RKO (cell line): ENCODE measurements around the gene LRCH2.
A peak's percentile ranks its signal among the peaks of the same experiment; 100 is the strongest.
"Not testable (repeated sequence)": the region's sequence is repeated elsewhere in the genome, so short reads cannot be mapped to it uniquely, and the experiment has no call there.

Experiments
- DNase-seq: peaks from one replicate; pipeline ENCODE4 v3.0.0-alpha.2; 2016; ENCODE audit warnings: low spot score

Gene LRCH2, protein sequence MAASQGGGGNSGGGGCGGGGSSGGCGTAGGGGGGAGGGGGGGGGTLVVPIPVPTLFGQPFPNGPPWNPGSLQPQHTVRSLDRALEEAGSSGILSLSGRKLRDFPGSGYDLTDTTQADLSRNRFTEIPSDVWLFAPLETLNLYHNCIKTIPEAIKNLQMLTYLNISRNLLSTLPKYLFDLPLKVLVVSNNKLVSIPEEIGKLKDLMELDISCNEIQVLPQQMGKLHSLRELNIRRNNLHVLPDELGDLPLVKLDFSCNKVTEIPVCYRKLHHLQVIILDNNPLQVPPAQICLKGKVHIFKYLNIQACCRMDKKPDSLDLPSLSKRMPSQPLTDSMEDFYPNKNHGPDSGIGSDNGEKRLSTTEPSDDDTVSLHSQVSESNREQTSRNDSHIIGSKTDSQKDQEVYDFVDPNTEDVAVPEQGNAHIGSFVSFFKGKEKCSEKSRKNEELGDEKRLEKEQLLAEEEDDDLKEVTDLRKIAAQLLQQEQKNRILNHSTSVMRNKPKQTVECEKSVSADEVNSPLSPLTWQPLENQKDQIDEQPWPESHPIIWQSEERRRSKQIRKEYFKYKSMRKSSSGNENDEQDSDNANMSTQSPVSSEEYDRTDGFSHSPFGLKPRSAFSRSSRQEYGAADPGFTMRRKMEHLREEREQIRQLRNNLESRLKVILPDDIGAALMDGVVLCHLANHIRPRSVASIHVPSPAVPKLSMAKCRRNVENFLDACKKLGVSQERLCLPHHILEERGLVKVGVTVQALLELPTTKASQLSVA

DNA sequence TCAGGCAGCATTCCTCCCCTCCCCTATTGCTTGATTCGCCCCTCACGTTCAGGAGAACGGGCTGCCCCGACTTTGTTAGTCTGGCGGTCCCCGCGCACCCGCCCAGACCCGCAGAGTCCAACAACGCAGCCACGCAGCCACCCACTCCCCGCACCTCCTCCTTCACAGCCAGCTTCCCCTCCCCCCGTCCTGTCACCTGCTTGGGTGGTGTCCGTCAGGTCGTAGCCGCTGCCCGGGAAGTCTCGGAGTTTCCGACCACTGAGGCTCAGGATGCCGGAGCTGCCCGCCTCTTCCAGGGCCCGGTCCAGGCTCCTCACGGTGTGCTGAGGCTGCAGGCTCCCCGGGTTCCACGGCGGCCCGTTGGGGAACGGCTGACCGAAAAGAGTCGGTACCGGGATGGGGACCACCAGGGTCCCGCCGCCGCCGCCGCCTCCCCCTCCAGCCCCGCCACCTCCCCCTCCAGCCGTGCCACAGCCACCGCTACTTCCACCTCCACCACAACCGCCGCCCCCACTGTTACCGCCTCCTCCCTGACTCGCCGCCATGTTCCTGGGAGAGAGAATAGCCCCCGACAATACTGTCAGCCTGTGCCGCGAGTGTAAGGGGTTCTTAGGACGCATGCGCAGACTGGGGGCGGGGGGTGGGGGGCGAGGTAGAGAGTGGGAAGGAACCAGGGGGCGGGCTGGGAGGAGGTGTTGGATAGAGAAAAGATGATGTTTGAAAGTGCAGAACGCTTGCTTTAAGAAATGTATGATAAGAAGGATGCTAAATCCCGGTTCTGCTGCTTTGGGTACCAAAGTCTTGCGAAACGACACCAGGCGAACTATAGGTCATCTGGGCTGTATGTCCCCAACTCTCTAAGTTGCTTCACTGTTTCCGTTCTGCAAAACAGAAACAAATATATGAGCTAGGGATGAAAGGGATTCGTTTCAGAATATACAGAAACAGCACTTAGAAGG lies at the start of gene LRCH2:
Gene LRCH2 (minus strand): TSS at position 600 of the 959 bp plus-strand sequence. CDS start 55 bp downstream, at position 545.
- no peak for DNase-seq

DNA sequence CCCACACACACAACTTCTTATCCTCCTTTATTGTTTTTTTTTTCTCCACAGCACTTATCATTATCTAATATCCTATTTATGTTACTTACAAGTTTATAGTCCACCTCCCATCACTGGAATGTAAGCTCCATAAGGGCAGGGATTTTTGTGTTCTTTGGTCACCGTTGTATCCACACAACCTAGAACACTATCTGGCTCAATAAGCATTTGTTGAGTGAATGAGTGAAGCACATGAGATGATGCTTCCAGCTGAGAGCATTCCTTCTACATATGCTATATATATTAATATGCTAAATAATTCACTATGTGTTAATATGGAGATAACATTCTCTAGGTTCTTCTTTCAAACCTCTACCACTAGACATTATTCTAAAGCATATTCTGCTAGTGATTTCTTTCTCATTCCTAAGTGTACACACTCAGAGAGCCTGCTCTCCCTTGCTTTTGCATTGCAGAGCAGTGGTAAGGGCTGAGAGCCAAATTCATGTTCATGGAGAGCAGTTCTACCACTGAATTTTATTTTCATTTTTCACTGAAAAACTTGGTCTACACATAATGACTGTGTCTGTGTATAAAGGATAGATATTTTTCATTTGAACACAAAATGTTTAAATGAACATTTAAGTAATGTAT lies 35.3 kb upstream of the LRCH2 start:
- DNase-seq = no peak

DNA sequence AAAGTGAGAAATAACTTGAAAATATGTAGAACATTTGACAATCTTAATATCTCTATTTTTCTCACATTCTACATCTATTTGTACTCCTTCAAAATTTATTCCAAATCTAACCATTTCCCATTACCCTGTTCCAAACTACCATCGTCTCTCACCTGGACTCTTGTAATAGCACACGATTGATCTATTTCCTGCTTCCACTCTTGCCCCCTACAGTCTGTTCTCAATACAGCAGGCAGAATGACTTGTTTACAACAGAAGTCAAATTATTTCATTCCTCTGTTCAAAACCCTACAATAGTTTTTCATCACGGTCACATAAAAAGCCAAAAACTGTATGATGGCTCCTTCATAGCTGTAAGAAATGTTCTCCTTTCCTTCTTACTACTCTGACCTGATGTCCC lies 34.5 kb upstream of the LRCH2 start:
- no peak for DNase-seq

DNA sequence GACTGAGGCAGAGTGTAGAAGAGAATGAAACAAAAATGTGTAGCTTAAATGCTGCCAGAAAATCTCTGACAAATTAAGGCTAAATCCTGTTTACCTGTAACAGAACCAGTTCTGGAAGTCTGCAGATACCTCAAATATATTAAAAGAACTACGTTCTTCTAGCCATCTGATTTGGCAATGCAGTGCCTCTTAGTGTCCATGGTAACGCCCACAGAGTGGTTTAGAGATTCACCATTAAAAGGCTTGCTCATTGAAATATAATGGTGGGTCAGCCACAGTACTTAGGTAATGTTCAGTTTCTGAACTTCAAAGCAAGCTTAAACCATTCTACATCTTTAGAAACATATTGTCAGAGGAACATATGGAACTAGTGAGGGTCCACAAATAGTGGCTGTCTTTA lies 32.4 kb upstream of the LRCH2 start:
- no peak for DNase-seq

DNA sequence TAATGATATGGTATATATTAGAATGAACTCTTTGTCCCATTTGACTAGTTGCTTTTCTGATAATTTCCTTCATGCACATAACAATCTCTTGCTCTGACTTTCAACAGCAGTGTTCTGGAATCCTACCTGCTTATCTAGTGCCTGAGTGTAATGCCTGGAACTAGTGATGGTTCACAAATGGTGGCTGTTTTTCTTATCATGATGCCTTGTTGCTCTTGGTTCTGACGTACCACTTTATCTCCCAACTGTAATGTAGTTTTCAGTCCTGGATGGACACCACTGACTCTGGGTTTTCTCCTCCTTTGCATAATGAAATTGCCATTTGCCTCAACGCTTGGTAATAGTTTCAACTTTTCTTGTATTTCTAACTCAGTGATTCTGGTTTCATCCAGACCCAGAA lies 30.1 kb upstream of the LRCH2 start:
- DNase-seq = no peak

DNA sequence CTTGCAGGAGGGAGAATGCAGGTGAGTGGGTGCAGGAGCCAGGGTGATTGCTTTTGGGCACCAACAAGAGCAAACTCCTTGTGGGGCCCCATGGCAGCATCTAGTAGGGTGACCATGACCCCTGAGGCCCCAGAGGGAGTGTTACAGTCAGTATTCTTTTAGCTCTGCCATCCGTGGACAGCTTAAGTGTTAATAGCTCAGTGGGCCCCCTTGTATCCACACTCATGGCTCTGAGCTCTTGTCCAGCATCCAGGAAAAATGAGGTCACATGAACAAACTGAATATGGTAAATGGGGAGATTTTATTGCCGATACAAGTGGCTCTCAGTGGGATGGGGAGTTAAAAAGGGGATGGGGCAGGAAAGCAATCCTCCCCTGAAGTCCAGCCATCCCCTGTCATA lies 27.3 kb upstream of the LRCH2 start:
- DNase-seq = no peak

DNA sequence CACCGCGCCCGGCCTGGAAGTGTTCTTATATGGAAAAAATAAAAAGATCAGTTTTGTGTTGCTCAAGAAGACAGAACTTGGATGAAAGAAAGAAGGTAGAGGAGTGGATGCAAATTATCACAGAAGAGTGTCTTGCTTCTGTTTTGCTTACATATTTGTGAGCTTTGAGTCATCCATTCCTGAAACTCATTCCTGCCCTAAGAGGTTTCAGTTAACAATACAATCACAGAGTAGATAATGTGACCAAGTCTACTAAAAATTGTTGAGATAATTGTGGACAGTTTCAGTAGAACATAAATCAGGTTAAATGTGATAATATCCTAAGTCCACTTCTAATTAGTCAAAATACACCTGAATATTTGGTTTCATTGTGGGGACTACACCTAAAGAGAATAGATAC lies 26.4 kb upstream of the LRCH2 start:
- no peak for DNase-seq

DNA sequence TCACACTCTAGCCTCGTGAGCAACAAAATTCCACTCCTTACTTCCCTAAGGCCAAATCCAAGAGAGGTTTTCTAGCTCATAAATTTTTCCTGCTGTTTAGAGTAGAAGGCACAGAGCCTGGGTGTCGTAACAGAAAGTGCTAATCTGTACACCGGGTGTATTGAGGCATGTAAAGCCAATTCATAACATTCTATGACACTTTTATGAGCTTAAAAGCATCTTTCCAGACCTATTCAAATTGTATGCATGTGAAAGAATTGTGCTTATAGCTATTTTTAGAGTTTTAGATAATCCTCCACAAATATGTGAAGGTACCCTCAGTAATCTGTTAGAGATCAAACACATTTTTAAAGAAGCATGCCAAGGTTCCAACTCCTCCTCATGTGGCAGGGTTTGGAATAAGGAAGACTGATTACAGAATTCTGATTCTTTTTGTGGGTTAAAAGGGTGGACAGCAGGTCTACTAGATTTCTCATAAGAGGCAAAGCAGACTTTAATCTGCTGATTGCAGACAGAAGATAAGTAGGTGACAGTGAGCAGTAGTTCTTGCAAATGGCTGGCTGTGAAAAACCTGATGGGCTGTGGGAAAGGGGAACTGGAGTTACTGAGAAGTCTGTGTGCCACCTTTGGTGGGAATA lies 25.5 kb upstream of the LRCH2 start:
- DNase-seq = no peak

DNA sequence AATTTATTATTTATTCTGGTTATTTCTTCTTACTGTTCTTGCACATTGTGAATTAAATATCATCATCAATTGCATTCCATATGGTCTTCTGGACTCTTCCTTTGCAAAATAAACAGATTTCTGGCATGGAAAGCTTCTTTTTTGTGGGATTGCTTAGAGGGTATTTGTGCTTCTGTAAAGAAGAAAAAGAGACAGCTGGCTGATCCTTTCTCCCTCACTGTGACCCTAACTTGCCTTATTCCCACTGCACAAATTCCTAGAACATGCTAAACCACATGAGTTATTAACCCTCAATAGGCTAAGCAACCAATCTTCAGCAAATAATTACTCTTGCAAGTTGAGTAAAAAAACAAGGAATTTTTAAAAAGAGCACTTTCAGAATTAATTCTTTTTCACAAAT lies 23.8 kb upstream of the LRCH2 start:
- no peak for DNase-seq

DNA sequence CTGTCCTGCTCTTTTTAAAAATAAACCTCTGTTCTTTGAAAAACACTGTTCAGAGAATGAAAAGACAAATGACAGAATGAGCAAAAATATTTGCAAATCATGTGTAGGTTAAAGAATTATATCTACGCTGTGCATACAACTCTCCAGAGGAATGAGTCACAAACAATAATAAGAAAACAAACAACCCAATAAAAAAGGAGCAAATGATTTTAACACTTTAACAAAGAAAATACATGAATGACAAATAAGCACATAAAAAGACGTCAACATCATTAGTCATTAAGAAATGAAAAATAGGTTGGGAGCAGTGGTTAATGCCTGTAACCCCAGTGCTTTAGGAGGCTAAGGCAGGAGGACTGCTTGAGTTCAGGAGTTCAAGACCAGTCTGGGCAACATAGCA lies 21.1 kb upstream of the LRCH2 start:
- DNase-seq = no peak

DNA sequence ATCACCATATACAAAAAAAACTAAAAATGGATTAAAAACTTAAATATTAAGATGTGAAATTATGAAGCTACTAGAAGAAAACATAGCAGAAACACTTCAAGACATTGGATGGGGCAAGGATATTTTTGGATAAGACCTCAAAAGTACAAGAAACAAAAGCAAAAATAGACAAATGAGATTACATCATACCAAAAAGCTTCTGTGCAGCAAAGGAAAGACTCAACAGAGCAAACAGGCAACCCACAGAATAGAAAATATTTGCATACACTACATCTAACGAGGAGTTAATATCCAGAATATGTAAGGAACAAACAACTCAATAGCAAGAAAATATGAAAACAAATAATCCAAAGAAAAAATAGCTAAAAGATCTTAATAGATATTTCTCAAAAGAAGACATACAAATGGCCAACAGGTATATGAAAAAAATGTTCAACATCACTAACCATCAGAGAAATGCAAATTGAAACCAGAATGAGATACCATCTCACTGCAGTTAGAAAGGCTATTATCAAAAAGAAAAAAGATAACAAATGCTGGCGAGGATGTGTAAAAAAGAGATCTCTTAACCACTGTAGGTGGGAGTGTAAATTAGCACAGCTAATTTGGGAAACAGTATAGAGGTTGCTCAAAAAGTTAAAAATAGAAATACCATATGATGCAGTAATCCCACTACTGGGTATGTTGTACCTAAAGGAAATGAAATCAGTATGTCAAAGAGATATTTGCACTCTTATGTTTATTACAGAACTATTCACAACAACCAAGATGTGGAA lies 17.8 kb upstream of the LRCH2 start:
- no peak for DNase-seq

DNA sequence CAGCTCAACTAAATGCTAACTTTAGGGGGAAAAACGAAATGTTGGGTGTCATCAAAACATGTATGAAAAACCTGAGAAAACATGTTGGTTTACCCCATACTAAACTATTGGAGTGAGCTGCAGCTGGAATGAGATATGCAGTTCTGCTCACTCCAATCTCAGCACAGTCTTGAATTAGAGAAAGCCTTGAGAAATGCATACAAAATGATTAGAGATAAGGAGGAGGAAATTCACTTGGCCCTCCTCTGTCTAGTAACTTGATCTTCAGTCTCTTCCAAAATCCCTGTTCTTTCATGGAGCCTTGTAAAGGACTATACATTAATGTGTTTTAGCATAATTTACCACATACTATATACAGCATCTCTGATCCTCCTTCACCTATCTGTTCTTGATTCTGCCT lies 3.2 kb upstream of the LRCH2 start:
- DNase-seq = no peak

DNA sequence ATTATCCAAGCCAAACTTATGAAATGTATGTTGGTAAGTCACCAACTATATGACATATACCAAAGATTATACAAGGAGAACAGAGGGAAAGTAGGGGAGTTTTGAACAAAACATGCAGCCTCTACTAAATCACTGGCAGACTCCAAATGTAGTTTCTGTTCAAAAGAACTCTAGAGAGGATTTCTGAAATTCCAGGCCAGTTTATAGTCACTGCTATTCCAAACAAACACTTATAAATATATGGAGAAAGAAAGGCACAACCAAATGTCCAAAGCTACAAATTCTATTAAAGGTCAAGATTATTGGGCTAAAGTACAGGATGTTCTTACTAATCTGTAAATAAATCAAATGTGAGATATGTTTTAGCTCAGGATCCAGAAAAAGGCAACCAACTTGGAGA lies 2.7 kb upstream of the LRCH2 start:
- DNase-seq = no peak

DNA sequence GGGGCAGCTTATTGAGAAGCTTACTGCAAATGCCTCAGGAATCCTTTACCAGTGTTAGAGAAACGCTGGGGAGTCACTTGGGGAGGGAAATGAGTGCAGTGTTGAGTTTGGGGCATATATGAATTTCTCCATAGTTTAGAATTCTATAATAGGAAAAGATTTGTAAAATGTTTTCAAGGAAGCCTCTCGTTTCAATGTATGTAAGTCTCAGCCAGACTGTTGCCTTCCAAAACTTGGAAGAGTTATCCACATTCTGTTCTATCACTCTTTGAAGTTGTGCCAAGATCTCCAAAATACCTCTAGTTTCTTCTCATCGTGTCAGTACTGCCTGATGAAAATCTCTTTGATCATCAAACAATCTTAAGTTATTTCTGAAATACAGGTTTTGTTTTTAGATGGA lies 565 bp upstream of the LRCH2 start:
- DNase-seq = no peak

DNA sequence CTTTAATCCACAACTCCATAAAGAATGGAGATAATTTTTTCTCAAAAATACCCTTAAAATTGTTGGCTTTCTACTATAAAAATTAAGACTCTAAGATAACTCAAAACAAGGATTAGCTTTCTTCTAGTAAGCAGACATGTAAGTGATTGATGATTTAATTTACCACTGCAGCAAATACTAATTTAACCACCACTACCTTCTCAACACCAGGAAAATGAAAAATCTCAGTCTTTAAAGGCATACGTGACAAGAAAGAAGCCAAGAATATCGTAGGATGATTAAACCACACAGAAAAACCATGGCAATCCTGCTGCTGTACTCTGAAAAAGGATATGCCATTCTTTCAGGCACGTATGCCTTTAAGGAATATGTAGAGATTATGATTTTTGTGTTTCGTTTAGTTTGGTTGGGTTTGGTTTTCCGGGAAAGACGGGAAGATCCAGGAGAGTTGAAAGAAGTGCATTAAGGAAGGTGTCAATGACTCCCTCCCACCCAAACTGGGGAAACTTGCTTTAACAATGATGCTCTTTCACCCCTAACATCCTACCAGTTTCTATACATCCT lies 881 bp downstream of the LRCH2 start:
- DNase-seq = no peak

DNA sequence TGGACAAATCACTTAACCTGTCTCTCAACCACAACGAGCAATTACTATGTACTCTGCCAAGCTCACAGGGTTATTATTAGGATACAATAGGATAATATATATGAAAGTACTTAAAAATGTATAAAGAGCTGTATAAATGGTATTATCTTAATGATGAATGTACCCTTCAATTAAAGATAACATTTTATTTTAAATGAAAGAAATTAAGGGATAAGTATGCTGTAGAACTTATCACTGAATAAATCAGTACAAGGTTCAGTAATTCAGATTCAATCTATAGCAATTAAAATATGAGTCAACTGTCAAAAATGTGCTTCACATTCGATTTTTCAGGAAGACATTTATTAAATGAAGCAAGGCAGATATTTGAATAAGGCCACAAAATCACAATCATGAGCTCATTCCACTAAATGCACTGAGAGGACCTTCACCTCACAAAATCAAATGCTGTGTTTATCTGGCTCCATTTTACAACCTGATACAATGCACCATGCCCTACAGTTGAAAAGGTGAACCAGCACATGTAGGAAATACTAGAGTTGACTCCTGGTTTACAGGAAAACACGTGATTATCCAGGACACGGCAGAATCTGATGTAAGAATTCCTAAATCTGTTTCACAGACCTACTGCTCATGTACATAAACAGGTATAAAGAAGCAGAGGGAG lies 4.4 kb downstream of the LRCH2 start:
- no peak for DNase-seq

DNA sequence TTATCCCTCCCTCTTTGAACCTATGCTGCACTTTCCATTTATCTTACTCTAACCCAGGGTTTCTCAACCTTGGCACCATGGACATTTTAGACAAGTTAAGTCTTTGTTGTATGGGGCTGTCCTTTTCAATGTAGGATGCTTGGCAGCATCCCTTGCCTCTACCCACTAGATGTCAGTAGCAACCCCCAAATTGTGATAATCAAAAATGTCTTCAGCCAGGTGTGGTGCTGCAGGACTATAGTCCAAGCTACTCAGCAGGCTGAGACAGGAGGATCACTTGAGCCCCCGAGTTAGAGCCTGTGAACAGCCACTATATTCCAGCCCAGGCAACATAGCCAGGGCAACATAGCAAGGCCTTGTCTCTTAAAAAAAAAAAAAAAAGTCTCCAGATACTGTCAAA lies 7.0 kb downstream of the LRCH2 start:
- peak; percentile 56 for DNase-seq

DNA sequence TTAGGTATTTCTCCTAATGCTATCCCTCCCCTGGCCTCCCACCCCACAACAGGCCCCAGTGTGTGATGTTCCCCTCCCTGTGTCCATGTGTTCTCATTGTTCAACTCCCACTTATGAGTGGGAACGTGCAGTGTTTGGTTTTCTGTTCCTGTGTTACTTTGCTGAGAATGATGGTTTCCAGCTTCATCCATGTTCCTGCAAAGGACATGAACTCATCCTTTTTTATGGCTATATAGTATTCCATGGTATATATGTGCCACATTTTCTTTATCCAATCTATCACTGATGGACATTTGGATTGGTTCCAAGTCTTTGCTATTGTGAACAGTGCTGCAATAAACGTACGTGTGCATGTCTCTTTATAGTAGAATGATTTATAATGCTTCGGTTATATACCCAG lies 16.6 kb downstream of the LRCH2 start:
- not testable (repeated sequence) for DNase-seq

DNA sequence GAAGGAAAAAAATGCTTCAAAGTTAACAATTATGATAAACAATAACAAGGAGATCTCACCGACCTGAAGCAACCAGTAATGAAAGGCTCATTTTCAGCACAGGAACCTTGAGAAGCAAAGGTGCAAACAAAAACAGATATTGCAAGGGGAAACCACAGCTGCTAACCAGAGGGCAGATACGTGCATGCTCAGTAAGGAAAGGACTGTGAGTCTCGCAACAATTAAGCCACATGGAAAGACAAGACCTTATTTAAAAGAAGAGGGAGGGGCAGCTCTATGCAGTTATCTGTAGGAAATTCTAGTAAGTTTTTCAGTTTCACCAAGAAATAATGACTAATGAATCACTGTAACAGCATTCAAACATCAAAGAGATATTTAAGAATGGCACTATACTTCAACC lies 19.3 kb downstream of the LRCH2 start:
- no peak for DNase-seq

DNA sequence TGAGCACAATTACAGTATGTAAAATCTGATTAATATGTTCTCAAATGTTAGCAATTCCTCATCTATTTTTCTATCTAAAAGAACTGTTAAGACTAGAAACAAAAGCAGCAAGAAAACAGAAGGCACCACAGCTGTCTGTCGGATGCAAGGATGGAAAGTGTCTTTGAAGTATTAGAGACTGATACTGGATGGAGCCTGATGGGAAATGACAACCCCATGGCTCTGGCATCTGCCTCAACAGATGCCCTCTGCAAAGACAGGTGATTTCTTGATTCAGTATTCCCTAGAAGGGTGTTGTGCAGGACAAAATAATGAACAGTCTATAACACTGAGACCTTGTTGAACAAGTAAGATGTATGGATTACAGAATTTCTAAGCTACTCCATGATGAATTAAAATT lies 19.7 kb downstream of the LRCH2 start:
- DNase-seq = no peak
